C4-2B (cell line): ENCODE results near the gene OR2C3.

Source experiments
- H3K27ac ChIP-seq: fragments of 450-650 bp; 2 replicates; pipeline ENCODE4 v1.5.1; 2017
- CTCF ChIP-seq: fragments of 450-650 bp; conservative IDR thresholded peaks from 2 replicates; pipeline ENCODE4 v1.5.1; 2017; ENCODE audit warnings: mild to moderate bottlenecking
- ZFX ChIP-seq: fragments of 450-650 bp; IDR thresholded peaks from 2 replicates; pipeline ENCODE4 v1.6.1; 2017

Gene OR2C3

GRCh38 chr1:247518613-247518891 lies 17.7 kb downstream of the OR2C3 start:
- TF ChIP-seq CTCF (no peak), ZFX (no peak)
- no peak overlapping the region for H3K27ac ChIP-seq

DNA sequence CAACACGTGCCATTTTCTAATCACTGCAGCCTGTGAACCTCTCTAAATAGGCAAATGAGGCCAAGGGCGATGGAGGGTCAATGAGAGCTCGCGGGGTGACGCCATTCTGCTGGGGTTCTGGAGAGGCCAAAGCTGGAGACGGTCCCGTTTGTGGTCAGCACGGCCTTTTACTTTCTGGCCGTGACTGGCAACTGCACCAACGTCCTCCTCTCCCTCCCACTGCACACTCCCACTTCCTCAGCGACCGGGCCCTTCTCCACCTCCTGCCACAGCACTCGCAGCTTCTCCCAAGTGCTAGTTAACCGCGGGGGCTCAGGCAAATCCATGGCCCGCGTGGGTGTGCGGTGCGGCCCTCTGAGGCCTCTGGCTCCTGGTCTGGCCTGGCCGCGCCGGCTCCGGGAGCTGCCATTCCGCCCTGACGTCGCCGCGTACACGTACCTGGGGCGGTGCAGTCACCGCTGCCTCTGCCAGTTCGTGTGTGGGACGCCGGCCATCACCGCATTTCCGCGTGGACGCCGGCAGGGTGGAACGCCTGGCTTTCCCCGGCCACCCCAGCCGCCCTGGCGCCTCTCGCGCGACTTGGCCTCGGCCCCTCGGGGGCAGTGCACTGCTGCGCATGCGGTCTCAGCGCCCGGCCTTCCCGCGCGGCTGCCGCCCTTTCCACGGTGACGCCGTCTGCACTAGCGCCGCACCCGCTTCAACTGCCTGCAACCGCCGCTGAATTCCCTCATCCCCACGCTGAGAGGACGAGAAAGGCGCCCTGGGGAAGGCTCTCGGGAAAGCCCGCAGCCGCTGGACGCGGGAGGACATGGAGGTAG lies 18.2 kb downstream of the OR2C3 start:
- no peak for TF ChIP-seq CTCF
- no peak overlapping the region for H3K27ac ChIP-seq

DNA sequence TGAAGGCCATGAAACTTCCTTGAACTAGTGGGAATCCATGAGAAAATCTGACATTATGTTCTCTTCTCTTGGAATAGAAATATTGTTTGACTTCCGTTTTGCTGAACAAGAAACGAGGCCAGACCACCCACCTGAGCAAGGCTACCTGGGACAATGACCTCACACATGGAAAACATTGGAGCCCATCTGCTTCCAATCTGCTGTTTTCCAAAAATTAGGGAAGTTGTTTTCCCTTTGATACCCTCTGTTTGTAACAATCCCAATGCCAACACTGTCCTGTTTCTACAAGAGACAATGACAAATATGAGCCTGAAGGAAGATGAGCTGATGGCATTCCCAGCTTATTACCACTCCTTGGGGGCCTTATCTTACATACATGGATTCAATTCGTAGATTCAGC lies 29.4 kb downstream of the OR2C3 start:
- TF ChIP-seq ZFX = no peak
- TF ChIP-seq CTCF = no peak
- H3K27ac ChIP-seq = no peak overlapping the region

DNA sequence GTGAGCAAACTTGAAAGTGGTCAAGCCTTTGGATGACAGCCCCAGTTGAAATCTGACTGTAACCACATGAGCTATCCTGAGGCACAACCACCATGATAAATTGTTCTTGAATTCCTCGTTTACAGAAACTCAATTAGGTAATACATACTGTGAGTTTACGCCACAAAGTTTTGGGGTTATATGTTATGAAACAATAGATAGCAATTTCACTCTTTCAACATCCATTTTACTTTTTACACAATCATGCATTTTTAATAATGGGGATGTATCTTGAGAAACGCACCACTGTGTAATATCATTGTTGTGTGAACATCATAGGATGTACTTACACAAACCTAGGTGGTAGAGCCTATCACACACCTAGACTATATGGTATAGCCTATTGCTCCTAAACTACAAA lies 35.4 kb downstream of the OR2C3 start:
- TF ChIP-seq CTCF (no peak), ZFX (no peak)
- H3K27ac ChIP-seq = no peak overlapping the region

DNA sequence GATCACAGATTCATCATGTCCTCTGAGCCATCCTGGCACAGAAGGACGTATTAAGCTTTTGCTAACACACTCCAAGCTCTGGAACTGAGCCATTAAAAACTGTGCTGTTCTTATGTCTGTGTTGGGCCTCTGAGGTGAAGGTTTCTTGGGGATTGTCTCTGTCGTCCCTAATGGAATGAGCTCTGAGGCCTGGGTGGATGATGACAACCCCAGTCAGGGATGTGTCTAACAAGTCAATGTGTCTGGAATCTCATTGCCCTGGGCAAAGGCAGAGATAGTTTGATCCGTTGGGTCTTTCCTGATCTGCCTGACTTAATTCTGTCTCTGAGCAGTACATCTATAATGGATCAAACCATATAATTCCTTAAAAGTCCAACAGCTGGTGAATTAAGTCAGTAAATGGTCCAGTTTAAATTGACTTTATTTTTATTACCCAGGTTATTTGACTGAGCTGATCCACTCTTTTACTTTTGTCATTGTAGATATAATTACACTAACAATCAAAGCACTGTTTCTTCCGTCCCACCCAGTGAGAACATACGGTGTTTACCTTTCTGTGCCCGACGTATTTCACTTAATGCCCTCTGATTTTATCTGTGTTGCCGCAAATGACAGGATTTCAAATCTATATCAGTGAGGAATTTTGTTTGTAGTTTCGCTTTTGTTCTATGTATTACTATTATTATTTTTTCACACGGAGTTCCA lies 39.5 kb downstream of the OR2C3 start:
- no peak overlapping the region for H3K27ac ChIP-seq
- TF ChIP-seq CTCF = no peak
- no peak for TF ChIP-seq ZFX

- H3K27ac ChIP-seq = no peak overlapping the region
- TF ChIP-seq CTCF (no peak), ZFX (no peak)
Measured at GRCh38 chr1:247494767-247495166, 41.5 kb downstream of the OR2C3 start.

DNA sequence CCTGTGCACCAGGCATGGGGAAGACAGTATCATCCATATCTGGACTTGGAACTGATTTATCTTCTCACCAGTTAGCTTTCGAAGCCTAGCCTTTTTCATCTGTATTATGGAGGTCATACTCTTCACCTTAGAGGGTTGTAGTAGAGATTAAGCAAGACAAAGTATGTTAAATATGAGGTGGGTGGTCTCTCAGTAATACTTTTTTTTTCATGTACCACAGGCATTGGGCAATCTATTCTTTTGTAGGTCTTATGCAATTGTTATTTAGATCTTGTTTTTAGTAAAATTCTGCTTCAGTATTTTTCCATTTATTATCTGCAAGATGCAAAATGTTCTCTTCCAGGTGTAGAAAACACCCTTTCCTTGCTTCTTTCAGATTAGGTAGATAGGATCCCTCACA lies 43.1 kb downstream of the OR2C3 start:
- H3K27ac ChIP-seq = no peak overlapping the region
- TF ChIP-seq ZFX (no peak), CTCF (no peak)
